H9 (cell line): ENCODE results near the gene IL1B. TPM values are rescaled to one million over a fixed set of nuclear protein-coding genes. Genes with fewer than 3 reads are reported as not detected.

Experiments used
- DNase-seq: peaks from one replicate; pipeline ENCODE4 v3.0.0-alpha.2; 2017
- H2AFZ ChIP-seq: one replicate; pipeline ENCODE4 v1.6.1; 2013; ENCODE audit warnings: mild to moderate bottlenecking, low read length, control low read depth, moderate library complexity
- H2AK5ac ChIP-seq: 2 replicates; pipeline ENCODE4 v1.6.1; 2013; ENCODE audit warnings: low read length, control low read depth, mixed read lengths; ENCODE audit not compliant: insufficient read length
- H2BK120ac ChIP-seq: one replicate; pipeline ENCODE4 v1.6.1; 2013; ENCODE audit warnings: low read depth, mild to moderate bottlenecking, low read length, control low read depth, inconsistent platforms; ENCODE audit not compliant: poor library complexity, severe bottlenecking
- H2BK12ac ChIP-seq: 2 replicates; pipeline ENCODE4 v1.6.1; 2013; ENCODE audit warnings: low read length, control low read depth, mixed read lengths, low read depth; ENCODE audit not compliant: insufficient read length
- H2BK15ac ChIP-seq: 2 replicates; pipeline ENCODE4 v1.6.1; 2013; ENCODE audit warnings: low read depth, low read length, control low read depth
- H2BK20ac ChIP-seq: one replicate; pipeline ENCODE4 v1.6.1; 2013; ENCODE audit warnings: low read depth, mild to moderate bottlenecking, low read length, control low read depth, inconsistent platforms; ENCODE audit not compliant: poor library complexity, severe bottlenecking
- H2BK5ac ChIP-seq: 2 replicates; pipeline ENCODE4 v1.6.1; 2013; ENCODE audit warnings: low read length, control low read depth, mixed read lengths; ENCODE audit not compliant: insufficient read length
- H3K14ac ChIP-seq: 2 replicates; pipeline ENCODE4 v1.6.1; 2013; ENCODE audit warnings: low read length, control low read depth; ENCODE audit not compliant: insufficient read depth
- H3K18ac ChIP-seq: 2 replicates; pipeline ENCODE4 v1.6.1; 2013; ENCODE audit warnings: low read depth, mild to moderate bottlenecking, mixed read lengths, low read length, control low read depth; ENCODE audit not compliant: insufficient read length
- H3K23ac ChIP-seq: 2 replicates; pipeline ENCODE4 v1.6.1; 2013; ENCODE audit warnings: low read length, control low read depth, mixed read lengths, low read depth; ENCODE audit not compliant: insufficient read length
- H3K23me2 ChIP-seq: 2 replicates; pipeline ENCODE4 v1.6.1; 2013; ENCODE audit warnings: low read depth, mild to moderate bottlenecking, mixed read lengths, low read length, control low read depth; ENCODE audit not compliant: insufficient read length, poor library complexity, severe bottlenecking
- H3K27ac ChIP-seq: 2 replicates; pipeline ENCODE4 v1.5.1; 2013; ENCODE audit warnings: low read length, control low read depth, mixed read lengths, low read depth; ENCODE audit not compliant: insufficient read length
- H3K27me3 ChIP-seq: 2 replicates; pipeline ENCODE4 v1.6.1; 2013; ENCODE audit warnings: low read length, control low read depth, inconsistent platforms; ENCODE audit not compliant: insufficient read depth
- H3K4ac ChIP-seq: 2 replicates; pipeline ENCODE4 v1.6.1; 2013; ENCODE audit warnings: low read depth, mild to moderate bottlenecking, control low read depth, inconsistent platforms, low read length, moderate library complexity
- H3K4me1 ChIP-seq: 2 replicates; pipeline ENCODE4 v1.6.1; 2013; ENCODE audit warnings: low read length, control low read depth, inconsistent platforms; ENCODE audit not compliant: insufficient read depth
- H3K4me2 ChIP-seq: 2 replicates; pipeline ENCODE4 v1.6.1; 2013; ENCODE audit warnings: low read length, control low read depth, mixed read lengths; ENCODE audit not compliant: insufficient read length, insufficient read depth
- H3K56ac ChIP-seq: 2 replicates; pipeline ENCODE4 v1.6.1; 2013; ENCODE audit warnings: low read depth, mild to moderate bottlenecking, mixed read lengths, low read length, control low read depth; ENCODE audit not compliant: insufficient read length
- H3K79me1 ChIP-seq: 2 replicates; pipeline ENCODE4 v1.6.1; 2013; ENCODE audit warnings: low read depth, mild to moderate bottlenecking, moderate library complexity, low read length, control low read depth, inconsistent platforms; ENCODE audit not compliant: insufficient read depth, poor library complexity, severe bottlenecking
- H3K79me2 ChIP-seq: 2 replicates; pipeline ENCODE4 v1.6.1; 2013; ENCODE audit warnings: low read length, control low read depth, inconsistent platforms; ENCODE audit not compliant: insufficient read depth
- H3K9ac ChIP-seq: 2 replicates; pipeline ENCODE4 v1.6.1; 2013; ENCODE audit warnings: low read length, control low read depth, mixed read lengths; ENCODE audit not compliant: insufficient read length; ENCODE audit errors: extremely low read depth
- H3K9me3 ChIP-seq: one replicate; pipeline ENCODE4 v1.6.1; 2013; ENCODE audit warnings: low read depth, low read length, inconsistent platforms; ENCODE audit not compliant: control insufficient read depth
- H3T11ph ChIP-seq: one replicate; pipeline ENCODE4 v1.6.1; 2013; ENCODE audit warnings: mild to moderate bottlenecking, low read length, control low read depth, inconsistent platforms
- H4K20me1 ChIP-seq: one replicate; pipeline ENCODE4 v1.6.1; 2013; ENCODE audit not compliant: control insufficient read depth, insufficient read length, insufficient read depth
- H4K5ac ChIP-seq: 2 replicates; pipeline ENCODE4 v1.6.1; 2013; ENCODE audit warnings: low read depth, mild to moderate bottlenecking, mixed read lengths, low read length, control low read depth; ENCODE audit not compliant: insufficient read length
- H4K8ac ChIP-seq: replicated peaks from 2 replicates; pipeline ENCODE4 v1.6.1; 2013; ENCODE audit warnings: low read length, control low read depth, mixed read lengths, low read depth; ENCODE audit not compliant: insufficient read length
- H4K91ac ChIP-seq: 2 replicates; pipeline ENCODE4 v1.6.1; 2013; ENCODE audit warnings: low read depth, mild to moderate bottlenecking, moderate library complexity, mixed read lengths, low read length, control low read depth; ENCODE audit not compliant: insufficient read length
- H3K27ac Mint-ChIP-seq, 3 experiments: 2 replicates in 2 of 3; 3 replicates in 1 of 3; pipeline ENCODE4 v1.8.0; 2020 to 2021; ENCODE audit warnings: mixed read lengths in 3 of 3, mild to moderate bottlenecking in 1 of 3, moderate library complexity in 1 of 3
- H3K27me3 Mint-ChIP-seq: 2 replicates; pipeline ENCODE4 v1.8.0; 2021; ENCODE audit warnings: low read depth, mild to moderate bottlenecking, moderate library complexity, mixed read lengths
- H3K36me3 Mint-ChIP-seq, 3 experiments: 2 replicates in 2 of 3; 3 replicates in 1 of 3; pipeline ENCODE4 v1.8.0; 2020 to 2021; ENCODE audit warnings: low read depth in 3 of 3, mixed read lengths in 3 of 3; ENCODE audit not compliant: insufficient read depth in 1 of 3
- H3K4me1 Mint-ChIP-seq, 2 experiments: 2 replicates each; pipeline ENCODE4 v1.8.0; 2020; ENCODE audit warnings: mixed read lengths in 2 of 2
- H3K4me3 Mint-ChIP-seq, 2 experiments: 2 replicates in 1 of 2; 3 replicates in 1 of 2; pipeline ENCODE4 v1.8.0; 2020 to 2021; ENCODE audit warnings: mild to moderate bottlenecking in 2 of 2, mixed read lengths in 2 of 2, moderate library complexity in 1 of 2
- H3K9me3 Mint-ChIP-seq, 2 experiments: 2 replicates in 1 of 2; 3 replicates in 1 of 2; pipeline ENCODE4 v1.8.0; 2020; ENCODE audit warnings: mild to moderate bottlenecking in 2 of 2, mixed read lengths in 2 of 2, moderate library complexity in 1 of 2
- CTCF ChIP-seq: fragments of 200-600 bp; sonication (generic); conservative IDR thresholded peaks from 3 replicates; pipeline ENCODE4 v1.8.0; 2021; ENCODE audit warnings: antibody characterized with exemption, mild to moderate bottlenecking
- WGBS: extraction: QIAGEN DNeasy Blood & Tissue Kit; methylation state at CpG from one replicate; pipeline ENCODE4 v1.1.7; 2013; ENCODE audit warnings: missing lambda C conversion rate, low lambda C conversion rate, mixed read lengths; ENCODE audit not compliant: insufficient read length; ENCODE audit errors: extremely low coverage; 5-methylcytosine and 5-hydroxymethylcytosine counted together
- total RNA-seq: library from RNA; stranded (reverse); gene quantifications from 2 replicates; pipeline ENCODE4 v1.2.1, GENCODE V29; 2021

Gene IL1B
- total RNA-seq, 1 experiment from 2014 or later = not detected

GRCh38 chr2:112828251-112828691, 8.3 kb downstream of the IL1B start:
- H4K8ac ChIP-seq = no peak overlapping the region
- H3K18ac ChIP-seq = no peak overlapping the region
- no peaks in the 10 kb centered on the region for H4K20me1 ChIP-seq
- no peak overlapping the region for H2BK5ac ChIP-seq
- H2AK5ac ChIP-seq = no peak overlapping the region
- no peak overlapping the region for H3K9ac ChIP-seq
- H3K79me1 ChIP-seq = no peaks in the 10 kb centered on the region
- no peaks in the 10 kb centered on the region for H3K27me3 ChIP-seq
- no peak for TF ChIP-seq CTCF
- H2BK15ac ChIP-seq = no peak overlapping the region
- Mint-ChIP-seq H3K27ac (no peak overlapping the region), H3K27me3 (peaks cover 3% of the 10 kb centered on the region; the same call in 1 of the 2 replicates), H3K4me1 (peaks cover 5 to 8% of the 10 kb centered on the region in 2 experiments; a peak in 3 of 4 replicates), H3K4me3 (no peak overlapping the region), H3K36me3 (peaks cover under 1 to 4% (median 2%) of the 10 kb centered on the region in 3 experiments; a peak in 5 of 7 replicates), H3K9me3 (peaks cover 3 to 5% of the 10 kb centered on the region in 2 experiments; a peak in 4 of 5 replicates)
- no peaks in the 10 kb centered on the region for H3K79me2 ChIP-seq
- H3K27ac ChIP-seq = no peak overlapping the region
- no peak overlapping the region for H3T11ph ChIP-seq
- H3K4me1 ChIP-seq = no peaks in the 10 kb centered on the region; the same call in 1 of the 2 replicates
- no peak overlapping the region for H3K4me2 ChIP-seq
- H2AFZ ChIP-seq = no peak overlapping the region
- H3K23ac ChIP-seq = no peak overlapping the region
- no peak overlapping the region for H4K5ac ChIP-seq
- no peak overlapping the region for H3K14ac ChIP-seq
- H3K4ac ChIP-seq = no peak overlapping the region
- no peak overlapping the region for H2BK120ac ChIP-seq
- WGBS = no CpG with 5 or more reads among the region's 3 CpGs
- H3K23me2 ChIP-seq = no peaks in the 10 kb centered on the region
- no peak overlapping the region for H2BK20ac ChIP-seq
- H2BK12ac ChIP-seq = no peak overlapping the region
- DNase-seq = no peak
- no peaks in the 10 kb centered on the region for H3K9me3 ChIP-seq
- H3K56ac ChIP-seq = no peak overlapping the region
- no peak overlapping the region for H4K91ac ChIP-seq
